ENCODE measurements around the gene SLC15A4.

The SLC15A4 gene

DNA sequence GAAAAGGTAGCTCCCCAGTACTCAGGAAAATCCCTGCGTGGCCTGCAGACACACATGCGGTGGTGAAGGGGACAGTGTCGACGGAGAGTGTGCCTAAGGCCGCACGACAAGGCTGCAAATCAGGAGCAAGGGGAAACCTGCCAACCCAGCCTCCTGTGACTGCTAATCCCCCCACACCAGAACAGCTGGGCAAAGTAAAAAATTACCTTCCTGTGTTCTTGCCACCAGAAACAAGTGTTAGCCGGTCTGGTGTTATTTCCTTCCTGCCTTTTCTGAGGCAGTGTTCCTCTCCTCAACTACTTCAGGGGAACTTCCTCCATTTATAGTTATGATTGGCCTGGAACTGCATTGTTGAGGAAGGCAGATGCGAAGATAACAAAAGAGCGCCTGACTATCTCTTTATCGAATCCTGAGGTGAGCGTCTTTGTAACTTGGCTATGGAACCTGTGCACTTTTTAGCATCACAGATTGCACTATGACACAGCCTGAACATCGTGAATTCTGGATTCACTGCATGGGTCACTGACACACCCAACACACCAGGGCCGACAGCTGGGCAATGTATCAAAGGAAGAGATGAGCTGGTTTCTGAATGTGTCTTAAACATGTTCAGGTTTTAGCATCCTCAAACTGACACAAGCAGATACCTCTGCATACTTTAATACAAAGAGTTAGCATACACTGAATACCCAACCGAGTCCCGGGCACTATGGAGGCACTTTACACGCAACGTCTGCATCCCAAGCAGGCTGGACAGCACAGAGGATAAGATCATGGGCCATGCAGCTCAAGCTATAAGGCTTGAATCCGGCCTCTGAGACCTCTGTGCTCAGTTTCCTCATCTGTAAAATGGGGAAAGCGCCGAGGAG lies 28.9 kb downstream of the SLC15A4 start:
- DNase-seq (ENCODE audit: low read depth in 2 of 2): no peak

DNA sequence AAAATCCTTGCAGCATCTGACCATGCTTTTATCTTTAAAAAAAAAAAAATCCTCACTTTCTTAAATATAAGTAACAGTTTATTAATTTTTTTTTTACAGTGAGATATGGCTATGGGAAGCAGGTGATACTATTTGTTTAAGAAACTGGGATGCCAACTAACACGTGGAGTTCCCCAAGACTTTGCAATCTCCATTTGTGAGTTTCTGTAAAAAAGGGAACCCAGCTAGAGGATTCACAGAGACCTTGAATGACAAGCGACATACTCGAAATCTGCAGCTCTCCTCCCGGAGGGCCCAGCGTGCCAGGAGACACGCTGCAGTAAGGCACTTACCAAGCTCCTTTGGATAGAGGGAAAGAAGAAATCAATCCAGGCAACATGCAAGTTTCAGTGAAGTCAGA lies 30.1 kb downstream of the SLC15A4 start:
- no peak for DNase-seq (ENCODE audit: low read depth in 2 of 2)

DNA sequence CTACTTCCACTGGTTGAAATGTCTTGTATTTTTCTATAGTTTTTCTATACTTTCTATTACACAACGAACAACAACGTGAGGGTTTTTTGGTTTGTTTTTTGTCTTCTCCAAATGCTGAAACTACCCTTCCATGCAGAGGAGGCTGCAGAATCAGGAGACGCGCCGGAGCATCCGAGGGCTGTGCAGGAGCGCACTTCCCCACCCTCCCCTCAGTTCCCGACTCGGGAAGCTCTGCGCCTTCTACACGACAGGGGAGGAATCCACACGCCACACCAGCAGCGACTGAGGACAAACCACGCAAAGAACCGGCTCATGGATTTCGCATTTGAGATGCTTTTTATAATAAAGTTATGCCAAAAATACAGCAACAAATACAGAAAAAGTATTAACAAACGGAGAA lies 30.9 kb downstream of the SLC15A4 start:
- DNase-seq (ENCODE audit: low read depth in 2 of 2): no peak

DNA sequence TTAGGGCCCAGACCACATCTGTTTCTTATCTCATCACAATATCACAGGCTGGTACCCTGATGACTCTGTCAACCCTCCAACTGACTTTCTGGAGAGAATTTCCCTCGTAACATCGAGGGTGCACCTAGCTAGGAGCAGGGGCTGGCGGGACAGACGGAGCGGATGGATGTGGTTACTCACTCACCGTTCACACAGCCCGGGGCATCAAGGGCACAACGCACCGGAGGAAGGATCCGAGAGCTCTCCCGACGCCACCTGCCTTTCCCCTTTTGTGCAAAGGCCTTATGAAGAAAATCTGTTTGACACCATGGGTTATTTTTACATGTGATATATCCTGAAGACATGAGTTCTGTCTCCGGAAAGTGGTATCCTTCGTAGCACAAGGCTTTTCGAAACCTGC lies 31.4 kb downstream of the SLC15A4 start:
- no peak for DNase-seq (ENCODE audit: low read depth in 2 of 2)

DNA sequence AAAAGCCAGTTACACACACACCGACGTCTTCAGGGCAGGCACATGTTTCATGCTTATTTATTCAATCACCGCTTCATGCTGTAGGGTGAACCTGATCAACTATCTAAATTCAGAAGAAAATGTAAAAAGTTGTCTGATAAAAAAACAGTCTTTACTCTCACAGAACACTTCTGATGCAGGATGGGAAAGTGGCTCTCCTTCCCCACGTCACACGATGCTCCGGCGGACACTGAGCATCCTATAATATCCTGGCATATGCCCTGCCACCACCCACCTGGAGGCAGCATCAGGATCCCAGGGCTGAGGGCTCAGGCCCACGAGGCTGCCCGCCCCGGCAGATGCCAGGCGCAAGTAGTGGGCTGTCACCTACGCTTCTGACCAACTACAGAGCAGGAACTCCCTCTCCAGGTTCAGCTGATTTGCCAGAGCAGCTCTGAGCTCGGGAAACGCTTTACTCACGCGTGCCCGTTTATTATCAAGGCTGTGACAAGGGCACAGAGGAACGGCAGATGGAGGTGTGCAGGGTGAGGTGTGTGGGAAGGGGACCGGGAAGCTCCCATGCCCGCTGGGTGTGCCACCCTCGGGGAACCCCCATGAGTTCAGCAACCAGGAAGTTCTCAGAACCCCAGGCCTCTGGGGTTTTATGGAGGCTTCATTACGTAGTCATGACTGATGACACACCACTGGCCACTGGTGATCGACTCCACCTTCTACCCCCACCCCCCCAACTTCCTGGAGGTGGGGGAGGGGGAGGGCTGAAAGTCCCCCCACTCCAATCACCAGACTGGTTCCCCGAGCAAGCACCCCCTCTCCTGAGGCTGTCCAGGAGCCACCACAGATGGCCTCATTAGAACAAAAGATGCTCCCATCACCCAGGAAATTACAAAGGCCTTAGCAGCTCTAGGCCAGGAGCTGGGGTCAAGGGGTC lies 32.1 kb downstream of the SLC15A4 start:
- no peak for DNase-seq (ENCODE audit: low read depth in 2 of 2)

DNA sequence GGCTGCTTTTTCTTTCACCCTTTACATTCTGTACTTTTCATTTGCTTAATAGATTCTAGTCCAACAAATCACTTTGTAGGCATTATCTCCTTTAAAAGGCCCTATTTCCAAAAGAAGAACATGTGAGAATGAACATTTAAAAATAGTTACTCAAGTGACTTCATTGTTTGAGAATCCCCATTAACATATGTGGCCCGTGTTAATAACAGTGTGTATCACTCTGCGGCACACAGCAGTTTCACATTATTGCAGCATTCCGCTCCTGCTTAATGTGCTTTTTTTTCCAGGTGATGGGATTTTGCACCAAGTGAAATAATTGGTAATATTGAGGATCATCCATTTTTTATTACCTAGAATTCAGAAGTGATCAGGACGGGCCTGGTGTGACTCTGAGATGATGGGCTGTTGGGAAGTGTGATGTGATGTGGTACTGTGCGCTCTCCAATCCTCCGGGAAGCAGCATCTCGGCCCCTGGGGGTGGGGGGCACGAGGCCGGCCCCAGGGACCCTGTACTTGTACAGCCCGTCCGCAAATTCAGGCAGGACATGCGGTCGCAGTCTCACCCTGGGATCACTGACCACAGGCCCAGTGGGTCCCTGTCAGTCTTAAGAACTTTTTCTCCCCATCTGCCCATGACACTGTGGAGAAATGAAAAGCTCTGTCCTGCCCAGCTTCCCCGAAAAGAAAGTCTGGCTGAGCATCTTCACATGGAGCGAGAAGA lies 32.9 kb downstream of the SLC15A4 start:
- DNase-seq (ENCODE audit: low read depth in 2 of 2): no peak

DNA sequence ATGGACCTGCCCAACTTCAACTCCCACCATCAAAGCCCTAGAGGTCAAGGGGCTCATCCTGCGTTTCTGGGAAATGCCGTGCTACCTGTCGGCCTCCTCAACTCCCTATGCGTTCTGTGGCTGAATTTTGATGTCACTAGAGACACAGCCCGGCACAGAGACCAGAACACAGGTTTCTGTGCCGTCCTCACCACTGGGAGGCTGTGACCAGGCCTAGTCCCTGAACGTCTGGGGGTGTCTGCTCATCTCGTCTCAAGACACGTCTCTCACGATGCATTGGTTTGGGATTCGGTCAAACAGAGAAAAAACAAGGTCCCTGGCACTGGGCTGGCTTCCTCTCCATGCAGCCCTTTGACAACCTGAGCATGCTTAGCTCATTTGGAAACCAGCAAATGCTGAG lies 33.5 kb downstream of the SLC15A4 start:
- DNase-seq (ENCODE audit: low read depth in 2 of 2): no peak

DNA sequence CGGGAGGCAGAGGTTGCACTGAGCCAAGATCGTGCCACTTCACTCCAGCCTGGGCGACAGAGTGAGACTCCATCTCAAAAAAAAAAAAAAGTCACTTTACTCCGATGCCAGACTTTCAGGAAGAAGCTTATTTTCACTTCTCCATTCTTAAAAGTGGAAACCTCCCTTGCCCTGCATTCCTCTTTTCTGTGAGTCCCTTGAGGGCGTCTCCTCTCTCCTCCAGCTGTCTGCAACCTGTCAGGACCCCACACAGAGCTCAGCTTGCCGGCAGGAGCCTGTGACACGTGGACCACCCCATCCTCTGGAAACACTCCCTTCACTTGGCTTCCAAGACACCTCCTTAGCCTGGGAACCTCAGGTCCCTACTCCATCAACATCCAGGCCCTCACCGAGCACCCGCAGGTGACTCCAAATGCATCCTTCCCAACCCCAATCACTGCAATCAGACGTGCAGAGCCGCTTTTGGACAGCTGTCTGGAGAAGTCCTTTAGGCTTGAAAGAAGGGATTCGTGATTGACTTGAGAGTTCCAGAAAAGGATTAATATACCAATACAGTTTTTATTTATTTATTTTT lies 34.3 kb downstream of the SLC15A4 start:
- DNase-seq (ENCODE audit: low read depth in 2 of 2): no peak

DNA sequence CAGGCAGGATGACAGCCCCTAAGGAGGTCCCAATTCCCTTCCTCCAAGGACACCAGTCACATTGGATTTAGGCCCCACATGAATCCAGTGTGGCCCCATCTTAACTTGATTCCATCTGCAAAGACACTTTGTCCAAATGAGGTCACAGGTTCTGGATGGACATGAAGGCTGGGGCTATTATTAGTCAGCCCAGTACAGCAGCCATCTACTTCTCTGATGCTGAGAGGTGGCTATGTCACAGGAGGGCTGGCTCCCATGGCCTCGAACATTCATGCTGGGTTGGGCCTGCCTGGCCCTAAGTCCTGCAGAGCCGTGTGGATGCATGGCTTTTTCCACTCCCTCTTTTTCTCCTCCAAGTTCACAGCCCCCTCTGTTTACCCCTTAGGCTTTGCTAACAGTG lies 35.9 kb downstream of the SLC15A4 start:
- DNase-seq (ENCODE audit: low read depth in 2 of 2): no peak

DNA sequence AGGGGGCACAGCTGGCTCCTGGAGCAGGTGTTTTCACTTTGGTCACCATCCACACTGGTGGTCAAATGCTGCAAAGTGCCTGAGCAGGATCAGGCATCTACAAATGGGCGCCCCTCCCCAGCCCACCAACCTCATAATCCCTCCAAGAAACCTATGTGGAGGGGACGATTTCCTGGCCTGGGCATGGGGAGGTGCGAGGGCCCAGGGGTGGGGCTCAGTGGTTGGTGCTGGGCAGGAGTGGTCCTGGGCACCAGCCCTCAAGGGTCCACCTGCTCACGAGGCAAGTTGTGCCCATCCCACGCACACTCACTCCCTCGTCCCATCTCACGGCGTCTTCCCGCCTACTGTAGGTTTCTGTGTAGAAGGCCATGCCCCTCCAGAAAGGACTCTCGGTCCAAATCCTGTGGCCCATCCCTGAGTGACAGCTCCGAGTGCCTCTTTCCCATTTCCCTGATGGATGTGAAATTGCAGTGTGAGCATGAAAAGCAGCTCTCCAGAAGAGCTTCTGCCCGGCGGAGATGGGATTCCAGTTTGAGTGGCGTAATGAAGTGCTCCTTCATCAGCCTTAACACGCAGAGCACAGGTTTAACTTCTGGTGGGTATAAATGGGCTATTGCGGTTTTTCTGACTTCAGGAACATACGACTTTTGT lies 36.9 kb downstream of the SLC15A4 start:
- DNase-seq (ENCODE audit: low read depth in 2 of 2): no peak

DNA sequence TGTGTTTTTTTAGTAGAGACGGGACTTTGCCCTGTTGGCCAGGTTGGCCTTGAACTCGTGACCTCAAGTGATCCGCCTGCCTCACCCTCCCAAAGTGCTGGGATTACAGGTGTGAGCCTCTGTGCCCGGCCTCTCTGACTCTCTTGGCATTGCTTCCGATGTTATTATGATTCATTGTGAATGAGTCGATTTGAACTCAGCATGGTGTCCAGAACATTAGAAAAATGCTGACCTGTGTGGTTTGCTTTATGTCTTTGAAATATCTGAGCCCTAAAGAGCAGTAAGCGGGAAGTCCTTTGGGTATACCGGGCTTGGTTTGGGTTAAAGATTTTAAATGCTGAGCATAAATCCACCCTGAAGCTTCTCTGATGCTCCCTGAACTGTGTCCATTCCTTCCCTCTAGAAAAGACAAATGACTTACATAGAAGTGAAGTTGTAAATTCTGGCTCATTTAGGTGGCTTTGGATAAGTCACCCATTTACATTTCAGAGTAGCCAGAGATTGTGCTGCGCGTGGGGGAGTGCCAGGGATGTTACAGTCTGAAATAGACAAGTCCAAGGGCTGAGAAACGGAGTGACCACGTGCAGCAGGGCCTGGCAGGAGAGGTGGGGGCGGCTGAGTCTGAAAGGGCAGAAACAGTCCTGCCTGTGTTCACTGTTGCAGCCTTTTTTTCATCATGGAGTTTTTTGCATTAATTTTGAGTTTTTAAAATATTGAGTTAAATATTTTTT lies 39.6 kb downstream of the SLC15A4 start:
- DNase-seq (ENCODE audit: low read depth in 2 of 2): no peak

DNA sequence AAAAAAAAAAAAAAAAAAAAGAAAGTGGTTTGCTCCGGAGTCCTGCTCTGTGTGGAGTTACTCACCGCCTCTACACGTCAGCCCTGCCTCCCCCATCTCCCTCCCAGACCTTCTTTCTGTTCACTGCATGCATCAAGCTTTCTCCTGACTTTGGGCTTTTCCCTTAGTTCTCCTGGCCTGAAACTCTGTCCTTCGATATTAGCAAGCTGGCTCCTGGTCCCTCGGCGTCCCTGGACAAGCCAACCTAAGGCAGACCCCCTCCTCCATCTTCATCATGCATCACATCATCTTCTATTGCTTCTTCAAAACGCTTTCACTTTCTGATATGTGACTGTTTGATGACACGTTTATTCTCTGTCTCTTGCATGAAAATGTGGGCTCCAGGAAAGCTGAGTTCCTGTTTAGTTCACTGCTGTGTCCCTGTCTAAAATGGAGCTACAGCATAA lies 40.6 kb downstream of the SLC15A4 start:
- no peak for DNase-seq (ENCODE audit: low read depth in 2 of 2)

DNA sequence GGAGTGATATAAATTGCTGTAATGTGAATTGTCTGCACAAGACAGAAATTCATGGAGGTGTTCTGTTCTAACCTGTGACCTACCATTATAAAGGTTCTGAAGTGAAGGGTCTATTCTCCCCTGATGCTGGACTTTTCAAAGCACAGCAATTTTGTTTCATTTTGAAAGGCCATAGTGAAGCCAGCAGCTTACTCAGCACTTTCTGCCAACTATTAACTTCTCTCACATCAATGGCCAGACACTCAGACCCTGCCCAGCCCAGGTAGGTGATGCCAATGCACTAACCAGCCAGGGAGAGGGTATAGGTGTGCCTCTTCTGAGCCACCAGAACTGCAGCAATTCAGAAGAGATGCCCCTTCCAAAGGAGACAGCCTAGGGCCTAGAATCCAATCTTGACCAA lies 43.9 kb downstream of the SLC15A4 start:
- no peak for DNase-seq (ENCODE audit: low read depth in 2 of 2)

DNA sequence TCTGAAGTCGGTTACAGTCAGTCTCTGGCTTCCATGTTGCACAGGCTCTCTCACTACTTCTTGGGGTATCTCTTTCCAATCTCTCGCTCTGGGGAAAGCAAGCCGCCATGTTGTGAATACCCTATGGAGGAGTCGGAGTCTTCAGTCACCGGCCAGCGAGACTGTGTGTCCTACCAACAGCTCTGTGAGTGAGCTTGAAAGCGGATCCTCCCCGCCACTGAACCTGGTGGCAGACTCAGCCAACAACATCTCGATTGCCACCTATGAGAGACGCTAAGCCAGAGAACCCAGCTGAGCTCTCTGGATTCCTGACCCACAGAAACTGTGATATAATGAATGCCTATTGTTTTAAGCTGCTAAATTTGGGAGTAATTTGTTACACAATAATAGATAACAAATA lies 51.5 kb downstream of the SLC15A4 start:
- no peak for DNase-seq (ENCODE audit: low read depth in 2 of 2)

DNA sequence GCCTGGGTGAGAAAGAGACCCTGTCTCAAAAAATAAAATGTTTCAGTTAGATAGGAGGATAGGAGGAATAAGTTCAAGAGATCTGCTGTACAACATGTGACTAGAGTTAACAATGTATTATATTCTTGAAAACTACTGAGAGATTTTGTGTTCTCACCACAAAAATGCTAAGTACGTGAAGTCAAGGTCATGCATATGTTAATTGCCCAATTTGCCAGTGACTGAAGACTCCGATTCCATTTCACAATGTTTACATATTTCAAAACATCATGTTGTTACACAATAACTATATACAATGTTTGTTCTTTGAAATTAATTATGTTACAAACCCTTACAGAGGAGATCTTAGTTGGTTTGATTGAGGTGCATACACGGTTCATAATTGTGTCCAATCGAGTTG lies 52.1 kb downstream of the SLC15A4 start:
- DNase-seq (ENCODE audit: low read depth in 2 of 2): no peak

DNA sequence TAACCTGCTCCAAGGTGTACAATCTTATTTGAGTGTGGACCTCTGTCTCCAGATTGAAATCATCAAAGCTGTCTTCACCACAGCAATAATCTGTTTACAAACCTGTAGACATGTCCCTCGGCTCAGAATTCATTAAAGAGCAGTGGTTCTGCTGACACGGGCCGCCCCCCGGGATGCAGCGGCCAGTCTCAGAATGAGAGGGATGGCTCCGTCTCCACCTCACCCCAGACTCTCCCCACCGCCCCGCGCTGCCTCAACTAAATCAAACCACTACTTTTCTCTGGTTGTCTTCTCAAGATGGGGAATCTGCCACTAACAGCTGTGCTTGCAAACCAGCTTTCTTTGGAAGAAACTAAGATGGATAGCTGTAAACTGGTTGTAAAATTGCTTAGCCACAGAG lies 56.2 kb downstream of the SLC15A4 start:
- no peak for DNase-seq (ENCODE audit: low read depth in 2 of 2)

DNA sequence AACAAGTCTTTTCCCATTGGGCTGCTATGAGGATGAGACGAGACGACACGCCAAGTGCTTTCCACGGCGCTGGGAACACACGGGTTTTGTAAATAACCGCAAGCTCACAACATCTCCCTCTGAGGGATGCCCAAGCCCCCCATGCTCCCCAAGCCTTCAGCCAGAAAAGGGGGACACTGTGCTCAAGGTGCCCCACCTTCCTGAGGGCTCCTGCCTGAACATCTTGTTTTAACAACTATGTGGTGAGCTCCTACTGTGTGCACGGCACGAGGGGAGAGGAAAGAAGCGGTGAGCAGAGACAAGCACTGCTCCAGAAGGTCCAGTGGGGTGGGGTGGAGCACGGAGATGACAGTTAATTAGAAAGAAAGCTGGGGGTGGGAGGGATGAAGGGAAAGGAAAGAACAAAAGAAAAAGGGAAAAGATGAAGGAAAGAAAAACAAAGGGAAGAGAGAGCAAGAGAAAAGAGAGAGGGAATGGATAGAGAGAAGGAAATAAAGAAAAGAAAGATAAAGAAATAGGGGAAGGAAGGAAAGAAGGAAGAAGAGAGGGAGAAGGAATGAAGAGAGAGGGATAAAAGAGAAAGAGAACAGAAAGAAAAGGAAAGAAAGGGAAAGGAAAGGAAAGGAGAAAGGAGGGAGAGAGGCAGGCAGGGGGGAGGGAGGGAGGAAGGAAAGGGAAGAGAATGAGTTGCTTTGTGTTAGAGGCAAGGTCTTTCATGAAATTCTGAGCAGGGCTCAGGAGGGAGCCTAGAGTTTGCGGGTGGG lies 56.8 kb downstream of the SLC15A4 start:
- no peak for DNase-seq (ENCODE audit: low read depth in 2 of 2)

DNA sequence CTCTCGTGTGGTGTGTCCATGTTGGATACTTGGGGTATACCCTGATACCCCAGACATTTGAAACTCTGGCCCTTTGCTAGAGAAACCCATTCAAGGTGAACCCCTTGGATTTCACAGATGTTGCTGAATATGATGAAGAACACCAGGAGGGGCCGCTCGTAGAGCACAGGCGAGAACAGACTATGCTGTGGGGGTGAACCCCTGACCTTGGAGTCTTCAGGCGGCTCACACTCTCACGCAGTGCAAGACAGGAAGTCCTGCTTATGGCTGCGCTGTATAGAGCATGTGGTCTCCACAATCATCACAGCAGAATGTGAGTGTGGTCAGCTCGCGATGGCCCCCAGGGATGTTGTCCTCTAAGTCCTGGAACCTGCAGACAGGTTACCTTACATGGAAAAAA lies 60.4 kb downstream of the SLC15A4 start:
- DNase-seq (ENCODE audit: low read depth in 2 of 2): peak in 1 of 2 donors; percentile 8

DNA sequence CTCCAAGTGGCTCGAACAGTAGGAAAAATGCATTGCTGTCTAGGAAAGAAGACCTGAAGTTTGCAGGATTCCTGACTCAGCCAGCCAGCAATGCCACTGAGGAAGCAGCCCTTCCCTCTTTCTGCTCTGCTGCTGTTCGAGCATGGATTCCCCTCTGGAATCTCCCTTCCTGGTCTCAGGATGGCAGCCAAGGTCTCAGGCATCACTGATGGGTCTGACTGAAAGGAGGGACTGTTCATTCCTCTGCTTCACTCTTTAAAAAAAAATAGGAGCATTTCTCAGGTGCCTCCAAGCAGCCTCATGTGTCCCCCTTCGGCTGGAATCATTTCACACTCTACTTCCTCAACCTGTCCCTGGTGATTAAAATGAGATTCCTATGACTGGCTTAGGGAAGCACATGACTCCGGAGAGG lies 62.4 kb downstream of the SLC15A4 start:
- DNase-seq (ENCODE audit: low read depth in 2 of 2): no peak

DNA sequence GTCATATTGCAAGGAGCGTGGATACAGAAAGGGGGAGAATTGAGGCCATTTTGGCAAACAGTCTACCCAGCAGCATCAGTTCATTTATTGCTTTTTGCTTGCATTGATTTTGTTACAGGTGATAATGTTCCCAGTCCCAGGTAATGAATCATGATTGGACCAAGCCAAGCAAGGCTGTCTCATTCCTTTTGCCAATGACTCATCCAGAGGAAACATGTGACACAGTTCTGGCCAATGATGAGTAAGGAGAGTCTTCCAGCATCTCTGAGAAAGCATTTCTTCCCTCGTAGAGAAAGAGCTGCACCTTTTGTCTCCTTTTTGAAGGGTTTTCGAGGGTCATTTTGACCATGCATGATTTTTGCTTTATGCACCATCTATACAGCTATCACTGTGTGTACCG lies 68.2 kb downstream of the SLC15A4 start:
- DNase-seq (ENCODE audit: low read depth in 2 of 2): no peak
